RWPE2 (cell line): Measurements from ENCODE around the gene LRMDA.

Experiments
- ATAC-seq: fragments of 200-7000 bp; cut with Tn5 transposase; 3 replicates; pipeline ENCODE4 v1.9.1; 2021; ENCODE audit warnings: low read depth
- DNase-seq: peaks from one replicate; pipeline ENCODE4 v3.0.0-alpha.2; 2020; ENCODE audit warnings: low spot score
- H3K27ac ChIP-seq: fragments of 450-650 bp; 2 replicates; pipeline ENCODE4 v1.5.1; 2017; ENCODE audit warnings: mild to moderate bottlenecking; ENCODE audit not compliant: poor library complexity, severe bottlenecking
- H3K27me3 ChIP-seq: fragments of 250-450 bp; sonication (Bioruptor Pico); 2 replicates; pipeline ENCODE4 v1.5.1; 2021; ENCODE audit warnings: mild to moderate bottlenecking, moderate library complexity; ENCODE audit not compliant: insufficient read depth, poor library complexity, severe bottlenecking
- H3K36me3 ChIP-seq: fragments of 250-450 bp; sonication (Bioruptor Pico); 2 replicates; pipeline ENCODE4 v1.5.1; 2020; ENCODE audit warnings: low read depth, mild to moderate bottlenecking, moderate library complexity
- H3K4me1 ChIP-seq: fragments of 250-450 bp; sonication (Bioruptor Pico); 2 replicates; pipeline ENCODE4 v1.5.1; 2021; ENCODE audit warnings: mild to moderate bottlenecking, moderate library complexity; ENCODE audit not compliant: insufficient read depth, poor library complexity, severe bottlenecking
- H3K4me3 ChIP-seq: fragments of 250-450 bp; sonication (Bioruptor Pico); 2 replicates; pipeline ENCODE4 v1.5.1; 2021; ENCODE audit warnings: mild to moderate bottlenecking, moderate library complexity; ENCODE audit not compliant: severe bottlenecking
- H3K9me3 ChIP-seq: fragments of 250-450 bp; sonication (Bioruptor Pico); 2 replicates; pipeline ENCODE4 v1.5.1; 2021; ENCODE audit warnings: mild to moderate bottlenecking, moderate library complexity; ENCODE audit not compliant: severe bottlenecking
- CTCF ChIP-seq: fragments of 450-650 bp; IDR thresholded peaks from one replicate; pipeline ENCODE4 v1.5.1; 2017; ENCODE audit warnings: mild to moderate bottlenecking, moderate library complexity; ENCODE audit not compliant: poor library complexity, severe bottlenecking

Gene LRMDA

GRCh38 chr10:76017733-76018433 is 586.5 kb downstream of the LRMDA start:
- Histone ChIP-seq H3K36me3 (no peaks in the 10 kb centered on the region), H3K4me3 (no peak overlapping the region), H3K27me3 (no peaks in the 10 kb centered on the region), H3K27ac (no peak overlapping the region), H3K9me3 (no peaks in the 10 kb centered on the region), H3K4me1 (no peaks in the 10 kb centered on the region)
- ATAC-seq (no peak), DNase-seq (no peak)
- TF ChIP-seq CTCF = no peak

DNA sequence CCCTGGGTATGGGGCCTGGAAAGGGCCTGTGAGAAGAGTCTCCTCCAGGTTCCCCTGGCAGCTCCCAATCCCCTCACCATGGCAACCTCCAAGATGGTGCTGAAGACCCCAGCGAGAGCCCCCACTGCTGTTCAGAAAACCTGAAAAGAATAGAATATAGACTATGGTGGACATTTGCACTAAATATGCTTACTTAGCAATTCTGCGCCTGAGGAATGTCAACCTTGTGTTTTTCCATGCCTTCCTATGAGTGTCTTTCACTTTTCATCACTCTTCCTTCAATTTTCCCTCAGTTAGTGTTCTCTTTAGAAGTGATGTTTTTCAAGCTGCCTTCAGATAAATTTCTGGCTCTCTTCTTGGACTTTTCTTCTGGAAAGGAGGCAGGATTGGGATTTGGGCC is 589.2 kb downstream of the LRMDA start:
- Histone ChIP-seq H3K4me1 (no peaks in the 10 kb centered on the region), H3K36me3 (no peaks in the 10 kb centered on the region), H3K4me3 (no peak overlapping the region), H3K27me3 (no peaks in the 10 kb centered on the region), H3K9me3 (no peaks in the 10 kb centered on the region), H3K27ac (no peak overlapping the region)
- TF ChIP-seq CTCF = no peak
- ATAC-seq (no peak), DNase-seq (no peak)

- Histone ChIP-seq H3K4me1 (no peaks in the 10 kb centered on the region), H3K4me3 (no peak overlapping the region), H3K36me3 (no peaks in the 10 kb centered on the region), H3K27ac (no peak overlapping the region), H3K9me3 (no peaks in the 10 kb centered on the region), H3K27me3 (no peaks in the 10 kb centered on the region)
- no peak for ATAC-seq
- DNase-seq = no peak
- no peak for TF ChIP-seq CTCF
Observed at GRCh38 chr10:76021398-76021797, 590.0 kb downstream of the LRMDA start.

DNA sequence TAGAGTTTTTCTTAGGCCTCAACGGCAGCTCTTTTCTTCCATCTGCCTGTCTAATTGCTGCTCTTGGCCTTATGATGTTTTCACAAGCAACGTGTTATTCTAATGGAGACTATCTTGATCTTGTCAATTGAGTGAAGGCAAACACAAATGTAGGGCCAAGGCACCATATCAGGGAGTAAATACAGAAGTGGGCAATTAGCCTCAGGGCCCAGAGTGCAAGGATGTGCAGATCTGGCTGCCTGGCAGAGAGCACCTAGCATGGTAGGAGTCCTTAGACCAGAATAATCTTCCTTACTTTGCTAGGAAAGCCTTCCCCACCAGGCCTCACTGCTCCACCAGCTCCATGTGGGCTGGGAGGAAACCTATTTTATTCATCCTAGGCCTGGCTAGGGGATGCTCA is 590.9 kb downstream of the LRMDA start:
- DNase-seq (no peak), ATAC-seq (no peak)
- H3K4me1 ChIP-seq = no peaks in the 10 kb centered on the region
- no peaks in the 10 kb centered on the region for H3K27me3 ChIP-seq
- no peak overlapping the region for H3K27ac ChIP-seq
- H3K36me3 ChIP-seq = no peaks in the 10 kb centered on the region
- H3K4me3 ChIP-seq = no peak overlapping the region
- no peak for TF ChIP-seq CTCF
- H3K9me3 ChIP-seq = no peaks in the 10 kb centered on the region

DNA sequence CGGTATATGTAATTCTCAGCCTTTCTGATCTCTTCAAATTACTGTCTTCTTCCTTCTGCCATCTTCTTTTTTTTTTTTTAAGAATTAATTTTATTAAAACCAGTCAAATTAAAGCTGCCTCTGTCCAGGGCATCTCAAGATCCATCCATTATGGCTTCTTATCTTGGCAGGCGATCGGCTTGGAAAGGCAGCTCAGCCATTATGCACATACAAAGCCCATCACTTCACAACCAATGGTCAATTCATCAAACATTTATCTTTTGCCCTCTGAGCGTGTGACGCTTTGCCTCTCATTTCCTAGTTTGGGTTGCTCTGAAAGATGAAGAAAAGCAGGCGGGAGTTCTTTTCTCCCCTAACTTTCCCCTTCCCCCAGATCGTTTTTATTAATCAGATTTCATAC is 591.6 kb downstream of the LRMDA start:
- Histone ChIP-seq H3K27me3 (no peaks in the 10 kb centered on the region), H3K27ac (no peak overlapping the region), H3K9me3 (no peaks in the 10 kb centered on the region), H3K36me3 (no peaks in the 10 kb centered on the region), H3K4me3 (no peak overlapping the region), H3K4me1 (no peaks in the 10 kb centered on the region)
- no peak for DNase-seq
- no peak for ATAC-seq
- no peak for TF ChIP-seq CTCF
